ENCODE results near the gene TMEM243. TPM values are rescaled to one million over a fixed set of nuclear protein-coding genes. Genes with fewer than 3 reads are reported as not detected.
A peak's percentile ranks its signal among the peaks of the same experiment; 100 is the strongest.

Gene TMEM243
- total and polyA plus RNA-seq, 2 of the 13 experiments (the other 11 are each of a cell fraction or from before 2014, with no cell fraction given): 25.1 to 31.2 TPM

DNA sequence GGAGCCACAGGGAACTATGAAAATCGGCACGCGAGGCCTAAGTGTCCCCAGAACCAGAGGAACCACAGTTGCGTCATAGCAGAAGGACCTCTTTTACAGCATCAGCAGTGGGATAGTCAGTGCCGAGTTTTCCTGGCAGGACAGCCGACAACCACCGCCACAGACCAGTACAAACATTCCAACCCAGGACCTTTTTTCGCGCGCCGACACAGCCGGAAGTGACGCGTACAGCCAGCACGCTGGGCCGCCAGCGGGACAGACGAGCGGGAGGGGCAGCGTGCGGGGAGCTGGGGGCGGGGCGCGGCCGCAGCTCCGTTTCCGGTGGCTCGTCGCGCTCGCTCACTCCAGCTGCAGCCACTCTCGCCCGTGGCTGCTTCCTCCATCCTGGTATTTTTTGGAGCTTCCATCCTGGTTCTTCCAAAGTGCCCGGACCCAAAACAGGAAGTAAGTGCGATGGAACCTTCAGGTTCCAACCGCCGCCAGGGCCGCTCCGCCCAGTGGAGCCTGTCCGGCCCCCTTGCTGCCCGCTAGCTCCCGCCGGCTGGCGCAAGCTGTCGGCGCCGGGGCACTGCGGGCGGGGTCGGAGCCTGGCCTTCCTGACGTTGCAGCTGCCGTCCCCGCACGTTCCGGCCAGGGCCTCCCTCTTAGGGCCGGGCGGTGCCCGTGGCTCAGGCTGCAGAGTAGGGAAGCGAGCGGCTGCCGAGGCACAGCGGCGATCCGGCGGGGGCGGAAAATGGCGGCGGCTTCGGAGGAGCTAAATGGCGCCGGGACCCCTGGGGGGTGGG is 67.2 kb downstream of the TMEM243 start, which contains the start of gene DMTF1 (continued):
- TF ChIP-seq, protein P1, sequence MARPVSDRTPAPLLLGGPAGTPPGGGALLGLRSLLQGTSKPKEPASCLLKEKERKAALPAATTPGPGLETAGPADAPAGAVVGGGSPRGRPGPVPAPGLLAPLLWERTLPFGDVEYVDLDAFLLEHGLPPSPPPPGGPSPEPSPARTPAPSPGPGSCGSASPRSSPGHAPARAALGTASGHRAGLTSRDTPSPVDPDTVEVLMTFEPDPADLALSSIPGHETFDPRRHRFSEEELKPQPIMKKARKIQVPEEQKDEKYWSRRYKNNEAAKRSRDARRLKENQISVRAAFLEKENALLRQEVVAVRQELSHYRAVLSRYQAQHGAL (CRISPR knock-in tag; IDR thresholded peaks at IDR 0.05; ENCODE audit: not compliant biosample characterization): peak; percentile 81
- TF ChIP-seq, protein P2, sequence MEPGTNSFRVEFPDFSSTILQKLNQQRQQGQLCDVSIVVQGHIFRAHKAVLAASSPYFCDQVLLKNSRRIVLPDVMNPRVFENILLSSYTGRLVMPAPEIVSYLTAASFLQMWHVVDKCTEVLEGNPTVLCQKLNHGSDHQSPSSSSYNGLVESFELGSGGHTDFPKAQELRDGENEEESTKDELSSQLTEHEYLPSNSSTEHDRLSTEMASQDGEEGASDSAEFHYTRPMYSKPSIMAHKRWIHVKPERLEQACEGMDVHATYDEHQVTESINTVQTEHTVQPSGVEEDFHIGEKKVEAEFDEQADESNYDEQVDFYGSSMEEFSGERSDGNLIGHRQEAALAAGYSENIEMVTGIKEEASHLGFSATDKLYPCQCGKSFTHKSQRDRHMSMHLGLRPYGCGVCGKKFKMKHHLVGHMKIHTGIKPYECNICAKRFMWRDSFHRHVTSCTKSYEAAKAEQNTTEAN (CRISPR knock-in tag; conservative IDR thresholded peaks at IDR 0.05): no peak
- TF ChIP-seq ZNF484 (CRISPR knock-in tag; IDR thresholded peaks at IDR 0.05; ENCODE audit: borderline replicate concordance, low read depth) (no peak), GLI4 (CRISPR knock-in tag; IDR thresholded peaks at IDR 0.05; ENCODE audit: borderline replicate concordance) (peak; percentile 93; the same call in 1 of the 2 replicates), HNRNPK (IDR thresholded peaks at IDR 0.05; ENCODE audit: low read depth, low read length, poor library complexity, severe bottlenecking) (peak; percentile 27), NRL (CRISPR knock-in tag; IDR thresholded peaks at IDR 0.05; ENCODE audit: borderline replicate concordance) (peak; percentile 79; the same call in 1 of the 2 replicates), ZNF652 (CRISPR knock-in tag; IDR thresholded peaks at IDR 0.05; ENCODE audit: borderline replicate concordance, low read depth) (no peak), ZNF333 (CRISPR knock-in tag; IDR thresholded peaks at IDR 0.05; ENCODE audit: borderline replicate concordance) (peak; percentile 15; the same call in 1 of the 2 replicates), RXRB (CRISPR knock-in tag; IDR thresholded peaks at IDR 0.05; ENCODE audit: borderline replicate concordance) (0 out of 2 replicates have a peak, but pooled peaks have one; percentile 20), ZMYM4 (CRISPR knock-in tag; IDR thresholded peaks at IDR 0.05) (peak; percentile 81), ZNF839 (CRISPR knock-in tag; IDR thresholded peaks at IDR 0.05; ENCODE audit: borderline replicate concordance) (no peak), SP2 (CRISPR knock-in tag; IDR thresholded peaks at IDR 0.05) (peak; percentile 71), ZNF615 (CRISPR knock-in tag; IDR thresholded peaks at IDR 0.05; ENCODE audit: borderline replicate concordance) (no peak; the same call in 1 of the 2 replicates)
- TF ChIP-seq, protein P3, sequence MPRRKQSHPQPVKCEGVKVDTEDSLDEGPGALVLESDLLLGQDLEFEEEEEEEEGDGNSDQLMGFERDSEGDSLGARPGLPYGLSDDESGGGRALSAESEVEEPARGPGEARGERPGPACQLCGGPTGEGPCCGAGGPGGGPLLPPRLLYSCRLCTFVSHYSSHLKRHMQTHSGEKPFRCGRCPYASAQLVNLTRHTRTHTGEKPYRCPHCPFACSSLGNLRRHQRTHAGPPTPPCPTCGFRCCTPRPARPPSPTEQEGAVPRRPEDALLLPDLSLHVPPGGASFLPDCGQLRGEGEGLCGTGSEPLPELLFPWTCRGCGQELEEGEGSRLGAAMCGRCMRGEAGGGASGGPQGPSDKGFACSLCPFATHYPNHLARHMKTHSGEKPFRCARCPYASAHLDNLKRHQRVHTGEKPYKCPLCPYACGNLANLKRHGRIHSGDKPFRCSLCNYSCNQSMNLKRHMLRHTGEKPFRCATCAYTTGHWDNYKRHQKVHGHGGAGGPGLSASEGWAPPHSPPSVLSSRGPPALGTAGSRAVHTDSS (CRISPR knock-in tag; conservative IDR thresholded peaks at IDR 0.05): no peak
- TF ChIP-seq, protein P4, sequence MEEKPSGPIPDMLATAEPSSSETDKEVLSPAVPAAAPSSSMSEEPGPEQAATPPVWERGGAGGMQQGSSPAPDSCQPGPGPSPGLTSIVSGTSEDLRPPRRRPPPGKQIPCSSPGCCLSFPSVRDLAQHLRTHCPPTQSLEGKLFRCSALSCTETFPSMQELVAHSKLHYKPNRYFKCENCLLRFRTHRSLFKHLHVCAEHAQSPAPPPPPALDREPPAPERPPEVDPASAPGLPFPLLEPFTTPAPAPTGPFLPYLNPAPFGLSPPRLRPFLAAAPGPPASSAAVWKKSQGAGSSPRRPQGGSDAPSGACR (CRISPR knock-in tag; IDR thresholded peaks at IDR 0.05): 0 out of 2 replicates have a peak, but pooled peaks have one; percentile 63
- TF ChIP-seq, protein P5, sequence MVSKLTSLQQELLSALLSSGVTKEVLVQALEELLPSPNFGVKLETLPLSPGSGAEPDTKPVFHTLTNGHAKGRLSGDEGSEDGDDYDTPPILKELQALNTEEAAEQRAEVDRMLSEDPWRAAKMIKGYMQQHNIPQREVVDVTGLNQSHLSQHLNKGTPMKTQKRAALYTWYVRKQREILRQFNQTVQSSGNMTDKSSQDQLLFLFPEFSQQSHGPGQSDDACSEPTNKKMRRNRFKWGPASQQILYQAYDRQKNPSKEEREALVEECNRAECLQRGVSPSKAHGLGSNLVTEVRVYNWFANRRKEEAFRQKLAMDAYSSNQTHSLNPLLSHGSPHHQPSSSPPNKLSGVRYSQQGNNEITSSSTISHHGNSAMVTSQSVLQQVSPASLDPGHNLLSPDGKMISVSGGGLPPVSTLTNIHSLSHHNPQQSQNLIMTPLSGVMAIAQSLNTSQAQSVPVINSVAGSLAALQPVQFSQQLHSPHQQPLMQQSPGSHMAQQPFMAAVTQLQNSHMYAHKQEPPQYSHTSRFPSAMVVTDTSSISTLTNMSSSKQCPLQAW (CRISPR knock-in tag; IDR thresholded peaks at IDR 0.05): peak; percentile 81; the same call in 1 of the 2 replicates
- TF ChIP-seq, protein P6, sequence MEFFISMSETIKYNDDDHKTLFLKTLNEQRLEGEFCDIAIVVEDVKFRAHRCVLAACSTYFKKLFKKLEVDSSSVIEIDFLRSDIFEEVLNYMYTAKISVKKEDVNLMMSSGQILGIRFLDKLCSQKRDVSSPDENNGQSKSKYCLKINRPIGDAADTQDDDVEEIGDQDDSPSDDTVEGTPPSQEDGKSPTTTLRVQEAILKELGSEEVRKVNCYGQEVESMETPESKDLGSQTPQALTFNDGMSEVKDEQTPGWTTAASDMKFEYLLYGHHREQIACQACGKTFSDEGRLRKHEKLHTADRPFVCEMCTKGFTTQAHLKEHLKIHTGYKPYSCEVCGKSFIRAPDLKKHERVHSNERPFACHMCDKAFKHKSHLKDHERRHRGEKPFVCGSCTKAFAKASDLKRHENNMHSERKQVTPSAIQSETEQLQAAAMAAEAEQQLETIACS (CRISPR knock-in tag; IDR thresholded peaks at IDR 0.05): no peak; the same call in 1 of the 2 replicates
- TF ChIP-seq, protein P7, sequence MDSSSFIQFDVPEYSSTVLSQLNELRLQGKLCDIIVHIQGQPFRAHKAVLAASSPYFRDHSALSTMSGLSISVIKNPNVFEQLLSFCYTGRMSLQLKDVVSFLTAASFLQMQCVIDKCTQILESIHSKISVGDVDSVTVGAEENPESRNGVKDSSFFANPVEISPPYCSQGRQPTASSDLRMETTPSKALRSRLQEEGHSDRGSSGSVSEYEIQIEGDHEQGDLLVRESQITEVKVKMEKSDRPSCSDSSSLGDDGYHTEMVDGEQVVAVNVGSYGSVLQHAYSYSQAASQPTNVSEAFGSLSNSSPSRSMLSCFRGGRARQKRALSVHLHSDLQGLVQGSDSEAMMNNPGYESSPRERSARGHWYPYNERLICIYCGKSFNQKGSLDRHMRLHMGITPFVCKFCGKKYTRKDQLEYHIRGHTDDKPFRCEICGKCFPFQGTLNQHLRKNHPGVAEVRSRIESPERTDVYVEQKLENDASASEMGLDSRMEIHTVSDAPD (CRISPR knock-in tag; IDR thresholded peaks at IDR 0.05): no peak; the same call in 1 of the 2 replicates
